ENCODE measurements around the gene RDH5.

RDH5 gene

DNA sequence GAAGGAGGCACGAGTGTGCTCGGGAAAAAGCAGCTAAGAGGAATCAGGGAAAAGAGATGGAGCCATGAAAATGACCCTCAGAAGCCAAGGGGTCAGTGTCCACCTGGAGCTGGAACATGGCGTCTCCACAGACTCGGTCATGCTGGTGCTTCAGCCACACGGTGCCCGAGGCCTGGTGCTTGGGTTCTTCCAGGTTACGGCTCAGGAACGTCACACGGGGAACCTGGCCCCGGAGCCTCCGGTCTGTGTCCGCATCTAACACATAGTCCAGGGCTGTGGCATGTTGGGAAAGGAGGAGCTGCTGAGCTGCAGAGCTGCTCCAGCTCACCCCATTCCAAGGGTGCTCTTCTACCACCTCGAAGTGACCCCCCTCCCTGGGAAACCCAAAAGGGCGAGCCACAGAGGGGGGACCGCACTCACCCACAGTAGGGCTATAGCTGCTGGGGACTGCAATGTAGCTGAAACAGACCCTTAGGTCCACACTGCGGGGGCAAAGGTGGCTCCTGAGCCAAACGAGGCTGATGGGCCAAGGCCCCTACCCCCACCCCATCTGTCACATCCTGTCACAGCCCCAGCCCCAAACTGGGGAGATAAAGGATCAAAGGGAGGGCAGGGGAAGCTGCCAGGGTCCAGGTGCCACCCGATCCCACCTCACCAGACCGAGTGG, 23.3 kb upstream of the RDH5 start:
- DNase-seq = no peak

DNA sequence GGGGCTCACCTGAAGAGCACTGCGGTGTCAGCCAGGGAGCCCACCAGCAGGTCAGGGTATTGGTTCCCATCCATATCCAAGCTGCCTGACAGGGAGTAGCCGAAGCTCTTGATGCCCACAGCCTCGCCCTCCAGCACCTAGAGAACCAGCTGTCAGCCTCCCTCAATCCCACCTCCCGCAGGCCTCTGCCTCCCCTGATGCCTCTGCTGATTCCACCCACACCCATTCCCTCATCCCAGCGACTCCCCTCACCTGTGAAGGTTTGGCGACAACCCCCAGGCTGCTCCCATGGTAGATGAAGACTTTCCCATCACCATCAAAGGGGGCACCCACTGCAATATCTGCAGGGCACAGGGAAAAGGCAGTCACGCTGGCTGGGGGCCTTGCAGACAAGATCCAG, 22.5 kb upstream of the RDH5 start:
- DNase-seq = no peak

DNA sequence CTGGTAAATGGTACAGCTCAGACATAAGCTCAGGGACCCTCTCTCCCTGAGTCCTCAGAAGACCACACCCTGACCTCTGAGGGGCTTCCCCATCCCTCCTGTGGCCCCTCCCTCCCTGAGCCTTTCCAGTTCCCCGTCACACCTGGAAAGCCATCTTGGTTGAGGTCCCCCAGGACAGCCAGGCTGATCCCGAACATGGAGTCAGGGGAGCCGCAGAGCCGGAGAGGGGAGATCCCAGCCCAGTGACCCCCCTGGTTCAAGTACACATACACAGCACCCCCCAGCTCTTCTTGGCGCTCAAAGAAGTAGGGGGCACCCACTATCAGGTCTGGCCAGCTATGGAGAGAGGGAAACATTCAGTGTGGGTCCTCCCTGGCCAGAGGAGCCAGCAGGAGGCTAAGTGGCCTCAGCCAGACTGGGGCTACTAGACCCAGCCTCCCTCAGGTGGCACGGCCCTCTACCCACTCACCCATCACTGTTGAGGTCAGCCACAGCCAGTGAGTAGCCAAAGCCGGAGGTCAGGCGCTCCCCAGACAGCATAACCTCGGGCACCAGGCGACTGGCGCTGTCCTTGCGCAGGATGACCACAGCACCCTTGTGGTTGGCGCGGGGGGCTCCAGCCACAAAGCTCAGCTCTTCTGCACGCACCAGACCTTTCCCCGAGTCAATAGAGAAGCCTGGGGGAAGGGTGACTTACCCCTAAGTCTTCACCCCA, 21.8 kb upstream of the RDH5 start:
- DNase-seq = no peak

DNA sequence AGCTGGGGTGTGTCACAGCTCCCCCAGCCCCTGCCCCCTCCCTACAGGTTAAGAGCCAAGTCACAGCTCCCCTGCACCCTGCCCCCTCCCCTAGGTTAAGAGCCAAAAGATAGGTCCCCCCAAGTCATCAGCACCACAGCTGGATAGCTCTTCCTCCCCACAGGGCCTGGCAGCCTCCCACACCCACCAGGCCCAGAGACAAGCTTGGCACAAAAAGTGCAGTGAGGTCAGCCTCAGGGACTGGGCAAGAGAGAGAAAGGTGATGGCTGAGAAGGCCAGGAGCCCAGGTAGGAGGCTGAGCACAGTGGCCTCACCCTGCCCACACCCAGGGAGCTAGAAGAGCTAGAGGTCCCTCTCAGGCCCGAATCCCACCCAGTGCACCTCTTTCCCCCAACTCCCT, 21.2 kb upstream of the RDH5 start:
- DNase-seq = no peak

DNA sequence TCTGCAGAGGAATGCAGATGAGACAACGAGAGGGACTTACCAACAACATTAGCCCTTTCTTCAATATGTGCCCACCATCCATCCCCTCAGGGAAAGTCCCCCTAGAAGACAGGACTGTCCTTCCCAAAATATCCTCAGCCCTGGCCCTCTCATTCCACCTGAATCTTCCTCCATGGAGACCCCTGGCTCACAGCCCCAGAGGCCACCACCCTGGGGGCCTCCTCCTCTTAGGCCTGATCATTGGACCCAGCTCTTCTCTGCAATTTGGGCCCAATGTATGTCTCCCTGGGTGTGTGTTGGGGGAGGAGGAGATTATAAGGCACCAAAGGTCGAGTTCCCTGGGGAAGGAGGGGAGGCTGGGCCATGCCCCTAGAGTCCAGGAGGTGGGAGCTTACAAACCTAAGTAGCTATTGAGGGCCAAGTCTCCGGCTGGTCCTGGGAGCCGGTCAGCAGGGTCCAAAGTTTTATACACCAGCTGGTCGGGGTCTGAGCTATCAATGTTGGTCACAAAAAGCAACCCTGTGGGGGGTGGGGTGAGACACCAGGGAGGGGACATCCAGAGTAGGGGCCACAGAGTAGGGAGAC, 20.6 kb upstream of the RDH5 start:
- no peak for DNase-seq

DNA sequence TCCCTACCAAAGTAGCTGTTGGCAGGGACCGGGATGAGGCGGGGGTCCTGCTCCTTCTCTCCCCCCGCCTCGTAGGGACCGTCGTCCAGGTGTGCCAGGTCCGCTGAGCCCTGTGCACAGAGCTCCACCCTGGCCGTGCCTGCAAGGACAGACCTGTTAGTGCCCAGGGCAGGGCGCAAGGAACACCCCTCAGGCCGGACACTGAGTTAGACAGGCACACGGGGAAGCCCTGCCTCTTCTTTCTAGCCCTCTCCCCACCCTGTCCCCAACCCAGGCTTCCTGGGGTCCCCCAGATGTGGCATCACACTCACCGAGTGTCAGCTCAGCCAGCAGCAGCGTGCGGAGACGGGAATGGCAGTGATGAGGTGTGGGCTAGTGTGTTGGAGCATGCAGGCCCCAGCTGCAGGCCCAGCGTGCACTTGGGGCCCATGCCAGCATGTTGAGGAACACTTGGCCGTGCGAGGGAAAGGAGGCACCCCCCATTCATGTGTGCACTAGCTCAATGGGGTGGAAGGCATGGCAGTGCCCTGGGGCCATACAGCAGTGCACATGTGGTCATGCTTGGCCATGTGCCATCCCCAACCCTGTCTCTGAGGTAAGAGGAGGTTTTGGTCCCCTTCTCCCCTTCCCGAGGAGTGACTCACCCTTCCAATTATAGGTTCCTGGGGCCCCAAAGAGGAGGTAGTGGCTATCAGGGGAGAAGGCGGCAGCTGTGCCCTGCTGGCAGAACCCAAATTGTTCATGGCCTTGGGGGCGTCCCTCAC, 19.8 kb upstream of the RDH5 start:
- no peak for DNase-seq

DNA sequence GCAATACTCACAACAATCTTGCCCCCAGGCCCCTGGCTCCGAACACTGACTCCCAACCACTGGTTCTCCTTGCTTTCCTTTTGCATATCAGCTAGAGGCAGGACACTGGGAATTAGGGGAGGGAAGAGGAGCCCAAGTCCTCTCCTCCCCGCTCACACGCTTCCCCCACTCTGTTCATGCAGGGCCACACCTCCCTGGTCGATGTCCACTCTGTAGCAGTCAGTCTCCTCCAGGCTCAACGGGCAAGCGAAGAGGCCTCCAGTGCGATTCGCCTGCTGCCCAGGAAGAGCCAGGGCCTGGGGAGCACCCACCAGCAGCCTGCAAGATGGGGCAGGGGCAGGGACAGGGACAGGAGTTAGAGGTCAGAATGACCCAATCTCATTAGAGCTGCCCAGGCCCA, 17.3 kb upstream of the RDH5 start:
- no peak for DNase-seq

DNA sequence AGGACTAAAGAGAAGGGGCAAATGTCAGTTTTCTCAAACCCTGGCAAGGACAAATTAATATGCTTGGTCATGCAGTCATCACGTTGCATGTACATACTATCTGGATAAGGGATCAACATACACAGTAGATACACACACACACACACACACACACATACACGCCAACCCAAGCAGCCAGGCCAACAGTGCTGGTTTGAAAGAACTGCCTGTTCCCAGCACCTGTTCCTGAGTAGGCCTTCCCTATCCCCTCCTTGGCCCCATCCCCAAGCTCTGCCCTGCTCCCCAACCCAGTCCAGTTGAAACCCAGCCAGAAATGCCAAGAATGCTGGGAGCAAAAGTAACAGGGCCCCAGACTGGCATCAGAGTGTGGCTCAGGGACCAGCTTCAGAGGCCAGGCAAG, 16.9 kb upstream of the RDH5 start:
- DNase-seq = no peak

DNA sequence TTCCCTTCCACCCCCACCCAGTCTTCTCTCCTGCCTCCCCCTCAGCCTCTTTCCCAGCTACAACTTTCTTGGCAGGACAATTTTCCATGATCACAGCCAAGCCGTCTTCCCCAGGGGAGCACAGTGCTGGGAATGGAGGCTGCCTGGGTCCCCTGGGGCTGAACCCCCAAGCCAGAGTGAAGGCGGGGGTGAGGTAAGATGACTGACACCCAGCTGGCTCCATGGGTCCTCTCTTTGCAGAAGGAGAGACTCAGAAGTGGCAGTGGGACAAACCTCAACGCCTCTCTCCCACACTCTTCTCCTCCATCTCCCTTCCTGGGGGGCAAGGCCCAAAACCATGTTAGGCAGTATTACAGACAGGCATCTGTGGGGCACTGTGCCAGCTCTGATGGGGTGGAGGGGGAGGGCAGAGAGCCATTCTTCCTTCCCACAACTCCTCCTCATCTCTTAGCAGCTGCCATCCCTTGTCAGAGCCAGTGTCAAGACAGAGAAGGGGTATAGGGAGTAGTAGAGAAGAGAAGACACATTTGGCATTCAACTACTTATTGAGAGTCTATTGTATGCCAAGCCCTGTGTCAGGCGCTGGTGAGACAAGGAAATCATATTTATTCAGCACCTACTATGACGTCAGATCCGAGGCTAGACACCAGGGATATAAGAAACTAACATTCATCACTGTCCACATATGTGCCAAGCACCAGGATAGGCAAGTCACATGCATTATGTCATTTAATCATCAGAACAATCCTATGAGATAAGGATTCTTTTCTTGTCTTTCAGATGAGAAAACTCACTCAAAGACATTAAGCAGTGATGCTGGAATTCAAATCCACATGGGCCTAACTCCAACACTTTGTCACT, 16.1 kb upstream of the RDH5 start:
- DNase-seq = no peak

DNA sequence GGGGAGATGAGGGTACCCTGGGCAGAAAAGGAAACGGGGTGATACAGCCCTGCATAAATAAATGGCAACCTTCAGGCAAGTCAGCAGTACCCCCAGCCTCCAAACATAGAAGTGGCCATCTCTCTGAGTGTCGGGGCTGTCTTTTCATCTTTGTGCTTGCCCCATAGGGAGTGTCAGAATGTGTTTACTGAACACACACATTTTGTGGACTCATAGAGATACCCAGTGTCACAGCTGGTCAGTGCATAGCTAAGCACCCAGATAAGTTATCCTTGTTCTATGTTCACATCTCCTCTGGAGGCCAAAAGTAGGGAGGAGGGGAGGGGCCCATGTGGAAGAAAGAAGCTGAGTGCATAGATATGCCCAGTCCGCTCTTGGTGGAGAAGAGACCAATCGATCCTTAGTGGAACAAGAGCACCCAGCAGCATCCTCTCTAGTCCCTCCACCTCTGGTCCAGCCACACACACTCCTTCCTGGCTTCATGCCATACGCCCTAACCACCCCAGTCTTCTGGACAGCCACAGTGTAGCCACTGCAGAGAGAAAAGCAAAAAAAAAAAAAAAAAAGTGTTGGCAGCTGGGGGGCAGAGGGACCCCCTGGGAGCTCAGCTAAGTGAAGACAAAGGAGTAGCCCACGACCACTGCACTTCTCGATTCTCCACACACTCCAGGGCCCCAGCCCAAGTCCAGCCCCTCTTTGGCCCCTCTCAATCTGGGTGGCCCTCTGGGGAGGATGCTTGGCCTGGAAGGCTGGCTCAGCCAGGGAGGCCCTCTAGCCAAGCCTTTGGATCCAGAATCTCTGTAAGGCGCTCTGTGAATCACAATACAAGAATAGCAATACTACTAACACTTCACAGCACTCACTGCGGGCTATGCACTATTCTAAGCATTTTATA, 15.1 kb upstream of the RDH5 start:
- DNase-seq = no peak

DNA sequence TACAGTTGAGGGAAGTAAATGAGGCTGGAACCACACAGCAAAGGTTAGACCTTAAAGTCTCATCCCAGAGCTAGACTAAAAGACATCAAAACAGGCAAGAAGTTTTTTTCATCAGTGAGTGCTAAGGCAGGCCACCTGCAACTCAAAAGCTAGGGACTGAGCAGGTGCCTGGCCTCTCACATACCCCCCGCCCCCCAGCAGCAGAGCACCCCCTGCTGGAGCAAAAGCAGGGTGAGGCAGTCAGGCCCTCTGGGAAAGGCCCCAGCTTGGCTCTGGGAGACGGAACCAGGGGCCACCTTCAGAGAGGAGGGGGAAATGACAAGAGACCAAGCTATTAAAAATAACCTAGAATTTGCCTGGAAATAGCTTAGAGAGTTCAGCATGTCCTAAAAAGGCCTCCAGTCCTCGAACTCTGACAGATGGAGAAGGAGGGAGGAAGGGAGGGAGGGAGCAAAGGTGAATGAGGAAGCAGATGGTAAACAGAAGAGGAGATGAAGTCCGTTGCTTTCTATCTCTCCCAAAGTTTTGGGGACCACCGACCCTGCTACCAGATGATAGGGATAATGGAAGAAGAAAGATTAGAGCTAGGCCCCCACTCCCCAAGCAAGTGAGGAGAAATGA, 14.3 kb upstream of the RDH5 start:
- no peak for DNase-seq

DNA sequence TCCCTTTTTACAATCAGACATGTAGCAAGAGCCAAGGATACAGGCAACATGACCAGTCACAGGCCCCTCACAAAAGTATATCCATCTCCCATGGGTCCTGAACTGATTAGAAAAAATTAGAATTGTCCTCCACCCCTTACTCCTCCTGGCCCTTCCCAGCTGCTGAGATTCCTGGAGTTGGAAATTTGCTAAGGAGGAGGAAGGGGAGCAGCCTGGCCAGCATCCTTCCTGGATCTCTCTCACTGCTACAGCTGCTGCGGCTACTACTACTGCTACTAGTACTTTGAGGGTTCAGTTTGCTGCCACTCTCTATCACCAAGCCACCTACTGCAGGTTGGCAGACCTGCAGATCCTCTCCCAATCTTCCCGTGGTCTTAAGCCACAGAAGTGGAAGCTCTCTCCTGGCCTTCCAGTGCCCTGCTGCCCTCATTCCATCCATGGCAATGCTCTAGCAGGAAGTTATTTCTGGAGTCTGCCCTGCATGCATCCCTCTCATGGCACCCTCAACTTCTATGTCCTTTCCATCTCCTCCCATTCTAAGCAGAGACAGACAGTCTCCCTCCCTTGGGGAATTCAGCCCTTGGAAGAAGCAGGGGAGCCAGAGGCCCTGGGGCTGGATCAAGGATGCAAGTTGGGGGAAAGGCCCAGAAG, 13.5 kb upstream of the RDH5 start:
- DNase-seq = no peak

DNA sequence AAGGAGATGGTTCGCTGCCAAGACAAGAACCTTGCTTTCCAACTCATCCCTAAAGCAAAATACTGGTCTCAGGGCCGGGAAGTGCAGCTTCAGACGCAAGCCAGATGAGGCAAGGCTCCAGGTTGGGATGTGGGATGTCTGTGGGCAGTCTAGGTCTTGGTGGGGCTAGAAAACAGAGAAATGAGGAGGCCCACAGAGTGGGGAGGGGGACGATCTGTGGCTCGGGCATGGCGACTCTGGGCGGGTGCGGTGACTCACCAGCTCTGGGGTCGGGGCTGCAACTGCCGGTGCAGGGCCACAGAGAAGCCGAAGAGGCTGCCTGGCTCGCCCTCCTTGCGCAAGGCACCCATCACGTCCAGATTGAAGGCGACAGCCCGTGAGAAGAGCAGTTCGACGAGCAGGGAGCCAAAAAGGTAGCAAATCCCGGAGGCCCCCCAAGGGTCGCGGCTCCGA, 12.9 kb upstream of the RDH5 start:
- DNase-seq = no peak

DNA sequence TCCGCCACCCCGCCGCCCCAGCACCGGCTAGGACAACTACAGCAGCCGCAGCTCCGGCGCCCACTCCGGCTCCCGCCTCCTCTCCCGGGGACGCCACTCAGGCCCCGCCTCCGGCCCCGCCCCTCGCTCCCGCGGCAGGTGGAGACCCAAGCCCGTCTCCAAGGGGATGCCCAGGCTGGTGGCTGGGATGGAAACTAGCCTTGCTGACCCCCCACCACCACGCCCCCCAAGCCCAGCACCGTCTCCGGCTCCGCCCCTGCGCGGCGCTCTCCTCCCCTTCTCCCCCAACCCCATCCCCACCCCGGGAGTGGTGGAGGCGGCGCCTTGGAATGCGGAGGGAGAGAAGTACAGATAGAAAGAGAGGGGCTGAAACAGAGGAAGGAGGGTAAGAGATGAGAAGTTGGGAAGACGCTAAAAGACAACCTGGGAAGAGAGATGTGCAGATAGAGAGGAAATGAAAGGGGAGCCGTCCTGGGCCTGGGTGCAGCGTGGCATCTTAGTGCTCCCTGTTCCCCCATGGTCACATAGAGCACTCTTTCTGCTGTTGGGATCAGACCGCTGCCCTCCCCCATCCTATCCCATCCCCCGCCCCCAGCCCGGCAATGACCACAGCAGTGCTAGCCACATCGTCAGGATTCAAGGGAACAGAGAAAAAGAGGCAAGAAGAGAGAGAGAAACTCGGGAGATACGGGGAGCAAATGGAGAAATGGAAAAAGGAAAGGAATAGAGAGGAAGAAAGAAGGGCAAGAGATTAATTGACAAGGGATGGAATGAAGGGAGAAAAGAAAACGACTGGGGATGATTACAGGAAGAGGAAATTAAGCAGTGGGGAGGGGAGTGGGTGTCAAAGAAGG, 12.1 kb upstream of the RDH5 start, which contains the start of gene ITGA7:
ITGA7 (minus strand) TSS at position 64 of the 854 bp plus-strand sequence. CDS start 222 bp downstream, outside the sequence.
- peak; percentile 45 for DNase-seq

DNA sequence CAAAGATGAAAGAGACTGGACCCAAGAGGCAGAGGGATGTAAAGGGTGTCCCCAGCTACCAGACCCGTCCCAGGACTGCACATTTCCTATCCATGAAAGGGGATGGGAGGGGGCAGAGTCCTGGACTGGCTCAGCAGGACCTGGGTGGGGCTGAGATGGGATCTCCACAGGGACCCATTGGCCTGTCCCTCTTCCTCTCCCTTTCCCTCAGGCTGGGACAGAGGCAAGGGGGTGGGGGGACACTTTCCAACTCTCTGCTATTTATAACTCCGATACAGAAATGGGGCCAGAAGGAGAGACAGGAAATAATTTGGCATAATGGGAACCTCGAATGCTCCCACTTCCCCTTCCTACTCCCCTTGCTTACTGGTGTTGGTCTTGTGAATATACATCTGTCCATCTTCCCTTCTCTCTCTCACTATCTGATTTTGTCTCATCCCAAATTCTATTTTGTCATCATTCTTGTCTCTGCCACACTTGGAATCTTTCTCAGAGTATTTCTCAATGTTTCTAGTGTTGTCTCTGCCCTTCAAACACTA, 11.4 kb upstream of the RDH5 start:
- no peak for DNase-seq

DNA sequence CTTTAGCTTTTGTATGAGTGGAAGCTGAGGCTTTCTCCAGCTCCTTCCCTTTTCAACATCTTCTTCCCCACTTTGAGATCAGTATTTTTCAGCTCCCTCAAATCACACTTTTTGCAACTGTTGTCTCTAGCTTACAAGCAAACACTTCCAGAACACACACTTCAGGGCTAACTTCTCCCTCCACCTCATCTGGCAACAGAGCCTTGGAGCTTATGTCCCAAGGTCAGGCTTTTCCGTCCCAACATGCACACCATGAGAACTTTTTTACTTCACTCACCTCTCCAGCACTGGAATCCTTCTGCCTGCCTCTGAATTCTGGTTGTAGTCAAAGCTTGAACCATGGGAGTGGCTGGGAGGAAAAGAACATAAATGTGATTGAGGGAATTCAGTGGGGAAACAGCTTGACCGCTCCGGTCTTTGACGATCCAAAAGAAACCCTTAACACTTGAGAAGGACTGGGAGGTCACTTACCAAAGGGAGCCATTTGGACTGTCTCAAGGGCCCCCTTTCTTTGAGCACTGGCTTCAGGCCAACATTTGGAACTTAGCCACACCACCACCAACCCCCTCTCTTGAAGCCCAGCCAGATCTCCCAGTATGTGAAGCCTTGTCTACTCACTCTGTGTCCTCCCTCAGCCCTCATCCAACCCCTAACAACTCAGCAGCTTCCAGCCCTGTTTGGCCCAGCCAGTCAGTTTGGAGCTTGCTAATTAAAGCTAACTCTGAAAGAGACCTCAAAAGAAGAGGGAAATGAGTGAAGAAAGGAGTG, 8.2 kb upstream of the RDH5 start:
- DNase-seq = no peak

DNA sequence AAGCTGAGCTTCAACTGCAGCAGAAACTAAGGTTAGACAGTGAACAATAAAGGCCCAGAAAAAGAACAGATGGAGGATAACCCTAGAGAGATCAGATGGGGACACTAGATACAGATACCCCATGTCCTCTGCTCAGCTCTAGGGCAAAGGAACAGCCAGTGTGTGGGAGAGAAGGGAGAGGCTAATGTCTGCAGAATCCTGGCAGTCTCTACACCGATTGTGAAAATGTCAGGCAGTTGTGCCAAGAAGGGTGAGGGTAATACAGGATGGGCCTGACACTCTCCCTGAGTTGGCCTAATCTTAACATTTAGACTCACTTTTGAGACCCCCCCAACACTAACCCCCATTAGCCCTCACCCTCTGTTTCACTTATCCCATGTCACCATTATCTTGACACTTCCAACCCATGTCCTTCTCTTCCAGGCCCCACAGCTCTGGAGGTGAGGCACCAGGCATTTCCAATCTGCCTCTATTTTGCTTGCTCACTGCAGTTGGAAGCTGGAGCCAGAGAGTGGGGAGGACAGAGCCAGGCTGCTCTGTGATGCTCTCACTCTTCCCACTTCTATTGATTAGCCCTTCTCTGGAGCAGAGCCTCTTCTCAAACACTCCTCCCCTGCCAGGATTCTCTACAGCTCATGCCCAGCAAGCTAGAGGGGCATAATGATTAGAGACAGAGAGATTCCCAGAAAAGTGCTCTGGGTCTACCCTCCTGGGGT, 7.3 kb upstream of the RDH5 start:
- no peak for DNase-seq

DNA sequence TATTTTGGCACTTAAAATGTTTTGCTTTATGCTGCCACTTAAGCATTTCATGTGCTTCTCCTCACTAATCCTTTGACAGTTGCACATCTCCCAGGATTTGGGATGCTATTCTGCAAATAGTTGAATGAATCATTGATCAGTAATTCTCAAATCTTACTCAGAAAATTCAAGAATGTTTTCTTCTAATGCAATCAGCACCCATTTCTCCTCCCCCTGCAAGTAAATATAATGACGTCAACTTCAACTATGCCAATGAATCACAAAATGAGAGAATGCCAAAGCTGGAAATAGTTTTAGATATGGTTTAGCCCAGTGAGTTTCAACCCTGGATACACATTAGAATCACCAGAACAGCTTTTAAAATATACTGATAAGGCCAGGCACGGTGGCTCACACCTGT, 6.5 kb upstream of the RDH5 start:
- no peak for DNase-seq
